Neural cell (in vitro differentiated cells): ENCODE data around the gene CTBP2. TPM values are rescaled to one million over a fixed set of nuclear protein-coding genes. Genes with fewer than 3 reads are reported as not detected.

Source experiments
- H2AFZ ChIP-seq: fragments of 200-600, 300-800 bp; sonication (generic), shearing (Covaris generic); 2 replicates; pipeline ENCODE4 v1.6.0; 2014; ENCODE audit warnings: low read depth, mild to moderate bottlenecking, antibody characterized with exemption, low read length, moderate library complexity
- H3F3A ChIP-seq: fragments of 200-600 bp; shearing (Covaris generic); 2 replicates; pipeline ENCODE4 v1.6.1; 2016; ENCODE audit warnings: mild to moderate bottlenecking, moderate library complexity, mixed read lengths, antibody characterized with exemption, low read length; ENCODE audit not compliant: insufficient read depth, poor library complexity, severe bottlenecking
- H3K27ac ChIP-seq: fragments of 200-600, 300-800 bp; sonication (generic), shearing (Covaris generic); 2 replicates; pipeline ENCODE4 v1.5.1; 2014; ENCODE audit warnings: mild to moderate bottlenecking, low read length, moderate library complexity
- H3K27me3 ChIP-seq: fragments of 300-800, 200-600 bp; sonication (generic), shearing (Covaris generic); 2 replicates; pipeline ENCODE4 v1.6.0; 2014; ENCODE audit warnings: mild to moderate bottlenecking, low read depth, low read length, moderate library complexity; ENCODE audit not compliant: insufficient read depth
- H3K36me3 ChIP-seq: fragments of 300-800, 200-600 bp; sonication (generic), shearing (Covaris generic); 2 replicates; pipeline ENCODE4 v1.5.1; 2014; ENCODE audit warnings: mild to moderate bottlenecking, antibody characterized with exemption, low read length, moderate library complexity; ENCODE audit not compliant: insufficient read depth
- H3K4me2 ChIP-seq: fragments of 300-800, 200-600 bp; sonication (generic), shearing (Covaris generic); 2 replicates; pipeline ENCODE4 v1.6.0; 2014; ENCODE audit warnings: mild to moderate bottlenecking, low read length
- H3K4me3 ChIP-seq: fragments of 300-800, 200-600 bp; sonication (generic), shearing (Covaris generic); 2 replicates; pipeline ENCODE4 v1.5.1; 2014; ENCODE audit warnings: mild to moderate bottlenecking, low read length, moderate library complexity
- H3K79me2 ChIP-seq: fragments of 200-600 bp; shearing (Covaris generic); replicated peaks from 2 replicates; pipeline ENCODE4 v1.6.0; 2014; ENCODE audit warnings: mild to moderate bottlenecking, low read length, moderate library complexity; ENCODE audit not compliant: insufficient read depth
- H3K9ac ChIP-seq: fragments of 300-800, 200-600 bp; sonication (generic), shearing (Covaris generic); 2 replicates; pipeline ENCODE4 v1.6.1; 2016; ENCODE audit warnings: mild to moderate bottlenecking, low read length, mixed read lengths
- H3K9me2 ChIP-seq: fragments of 200-600 bp; shearing (Covaris generic); 2 replicates; pipeline ENCODE4 v1.6.1; 2016; ENCODE audit warnings: mild to moderate bottlenecking, low read length, mixed read lengths; ENCODE audit not compliant: insufficient read depth
- H3K9me3 ChIP-seq: fragments of 200-600, 300-800 bp; sonication (generic), shearing (Covaris generic); 2 replicates; pipeline ENCODE4 v1.6.1; 2016; ENCODE audit warnings: mild to moderate bottlenecking, mixed run types, low read length, moderate library complexity, mixed read lengths
- H4K20me1 ChIP-seq: fragments of 200-600 bp; shearing (Covaris generic); 2 replicates; pipeline ENCODE4 v1.6.1; 2016; ENCODE audit warnings: mild to moderate bottlenecking, mixed run types; ENCODE audit not compliant: insufficient read depth
- CTCF ChIP-seq: fragments of 450-650 bp; IDR thresholded peaks from 2 replicates; pipeline ENCODE4 v1.5.1; 2014; ENCODE audit warnings: antibody characterized with exemption, mild to moderate bottlenecking, moderate library complexity; ENCODE audit not compliant: poor library complexity, severe bottlenecking
- EP300 ChIP-seq: fragments of 450-650 bp; conservative IDR thresholded peaks from 2 replicates; pipeline ENCODE4 v1.6.1; 2014; ENCODE audit warnings: antibody characterized with exemption, mild to moderate bottlenecking, moderate library complexity; ENCODE audit not compliant: poor library complexity, severe bottlenecking
- EZH2 ChIP-seq: fragments of 200-600, 300-800 bp; shearing (Covaris generic), sonication (generic); IDR thresholded peaks from 2 replicates; pipeline ENCODE4 v1.6.1; 2014; ENCODE audit warnings: antibody characterized with exemption, low read length, borderline replicate concordance, mild to moderate bottlenecking; ENCODE audit not compliant: insufficient read depth, poor library complexity, severe bottlenecking
- MXI1 ChIP-seq: fragments of 450-650 bp; conservative IDR thresholded peaks from 2 replicates; pipeline ENCODE4 v1.6.1; 2014; ENCODE audit warnings: antibody characterized with exemption, mild to moderate bottlenecking; ENCODE audit not compliant: poor library complexity, severe bottlenecking
- POLR2AphosphoS5 ChIP-seq: IDR thresholded peaks from 2 replicates; pipeline ENCODE4 v1.6.1; 2012
- RAD21 ChIP-seq: fragments of 450-650 bp; conservative IDR thresholded peaks from 2 replicates; pipeline ENCODE4 v1.6.1; 2014; ENCODE audit warnings: antibody characterized with exemption, mild to moderate bottlenecking, moderate library complexity
- REST ChIP-seq: IDR thresholded peaks from 2 replicates; pipeline ENCODE4 v1.6.1; 2012; ENCODE audit warnings: borderline replicate concordance
- SMC3 ChIP-seq: fragments of 450-650 bp; conservative IDR thresholded peaks from 2 replicates; pipeline ENCODE4 v1.6.1; 2014; ENCODE audit warnings: antibody characterized with exemption, mild to moderate bottlenecking, moderate library complexity; ENCODE audit not compliant: poor library complexity
- TAF1 ChIP-seq: IDR thresholded peaks from 2 replicates; pipeline ENCODE4 v1.6.1; 2012; ENCODE audit warnings: low read depth
- polyA plus RNA-seq: library from polyadenylated mRNA; depleted of rRNA; stranded (reverse); fragments of >200 nt; gene quantifications from 2 replicates; pipeline ENCODE4 v1.2.3, GENCODE V29; 2014

The CTBP2 gene
- polyA plus RNA-seq, 1 donor from 2014 or later = 59.5 TPM

GRCh38 chr10:125118701-125119100 lies 41.7 kb downstream of the CTBP2 start:
- Histone ChIP-seq H3K9me2 (no peaks in the 10 kb centered on the region), H3K79me2 (peaks cover 75% of the 10 kb centered on the region), H3K36me3 (no peaks in the 10 kb centered on the region), H2AFZ (no peak overlapping the region), H3K4me2 (no peak overlapping the region), H3K27me3 (no peaks in the 10 kb centered on the region), H3K9ac (no peak overlapping the region), H3K9me3 (no peaks in the 10 kb centered on the region), H3K27ac (no peak overlapping the region), H3F3A (no peaks in the 10 kb centered on the region), H3K4me3 (no peak overlapping the region), H4K20me1 (no peaks in the 10 kb centered on the region)
- TF ChIP-seq POLR2AphosphoS5 = no peak
- TF ChIP-seq CTCF = no peak
- no peak for TF ChIP-seq TAF1
- no peak for TF ChIP-seq REST
- TF ChIP-seq EZH2 = no peak
- no peak for TF ChIP-seq EP300
- TF ChIP-seq SMC3 = no peak
- no peak for TF ChIP-seq RAD21
- TF ChIP-seq MXI1 = no peak

GRCh38 chr10:125118011-125118611 lies 42.3 kb downstream of the CTBP2 start:
- Histone ChIP-seq H3K4me3 (no peak overlapping the region), H3K9ac (no peak overlapping the region), H4K20me1 (no peaks in the 10 kb centered on the region), H3K4me2 (no peak overlapping the region), H3K79me2 (peaks cover 69% of the 10 kb centered on the region), H3K9me2 (no peaks in the 10 kb centered on the region), H3F3A (no peaks in the 10 kb centered on the region), H3K27me3 (no peaks in the 10 kb centered on the region), H3K9me3 (no peaks in the 10 kb centered on the region), H3K36me3 (no peaks in the 10 kb centered on the region), H3K27ac (no peak overlapping the region), H2AFZ (no peak overlapping the region)
- TF ChIP-seq MXI1 (no peak), CTCF (no peak), EP300 (no peak), POLR2AphosphoS5 (no peak), EZH2 (no peak)
